WTC11 (cell line): ENCODE results near the gene IGFBP1. TPM values are rescaled to one million over a fixed set of nuclear protein-coding genes. Genes with fewer than 3 reads are reported as not detected.

Experiments used
- ATAC-seq: fragments of 200-7000 bp; cut with Tn5 transposase; 2 replicates; pipeline ENCODE4 v1.10.0; 2021; ENCODE audit warnings: mild to moderate bottlenecking, moderate library complexity
- CTCF ChIA-PET: fragments of 300-600 bp; sonication (Branson Sonifier 250); formaldehyde crosslinking; loops from one replicate; lab custom pipeline; 2021; ENCODE audit warnings: antibody characterized with exemption; lab: Charles Lee
- POLR2A ChIA-PET: fragments of 350-600 bp; sonication (Branson Sonifier 250); formaldehyde crosslinking; loops from one replicate; lab custom pipeline; 2021; ENCODE audit warnings: antibody characterized with exemption; lab: Charles Lee
- DNase-seq: peaks from one replicate; pipeline ENCODE4 v3.0.0; 2021; ENCODE audit warnings: low spot score
- H3K27ac Mint-ChIP-seq: 2 replicates; pipeline ENCODE4 v1.8.0; 2021; ENCODE audit warnings: mixed read lengths
- H3K27me3 Mint-ChIP-seq: 2 replicates; pipeline ENCODE4 v1.8.0; 2021; ENCODE audit warnings: low read depth, mild to moderate bottlenecking, moderate library complexity, mixed read lengths
- H3K36me3 Mint-ChIP-seq: 2 replicates; pipeline ENCODE4 v1.8.0; 2021; ENCODE audit warnings: mixed read lengths
- H3K4me1 Mint-ChIP-seq: 2 replicates; pipeline ENCODE4 v1.8.0; 2022; ENCODE audit warnings: mixed read lengths
- H3K4me3 Mint-ChIP-seq: 2 replicates; pipeline ENCODE4 v1.8.0; 2021; ENCODE audit warnings: mild to moderate bottlenecking, moderate library complexity, mixed read lengths
- H3K9me3 Mint-ChIP-seq: 2 replicates; pipeline ENCODE4 v1.8.0; 2021; ENCODE audit warnings: mixed read lengths
- CBFB ChIP-seq: sonication (generic); formaldehyde crosslinking; IDR thresholded peaks from 2 replicates; pipeline ENCODE4 v1.8.1; 2022; ENCODE audit warnings: mild to moderate bottlenecking, low read depth, missing genetic modification reagents
- ETV6 ChIP-seq: sonication (generic); formaldehyde crosslinking; IDR thresholded peaks from 2 replicates; pipeline ENCODE4 v1.8.1; 2022; ENCODE audit warnings: mild to moderate bottlenecking, missing genetic modification reagents
- HMGA2 ChIP-seq: fragments of 250-450 bp; sonication (Bioruptor Pico); IDR thresholded peaks from 2 replicates; pipeline ENCODE4 v1.4.0; 2021; ENCODE audit warnings: mild to moderate bottlenecking, moderate library complexity
- JUN ChIP-seq: sonication (generic); formaldehyde crosslinking; IDR thresholded peaks from 2 replicates; pipeline ENCODE4 v1.8.0; 2023; ENCODE audit warnings: mild to moderate bottlenecking, missing genetic modification reagents
- MYBL2 ChIP-seq: sonication (generic); formaldehyde crosslinking; IDR thresholded peaks from 2 replicates; pipeline ENCODE4 v1.8.1; 2023; ENCODE audit warnings: mild to moderate bottlenecking, moderate library complexity, missing genetic modification reagents
- NFYB ChIP-seq: sonication (generic); formaldehyde crosslinking; conservative IDR thresholded peaks from 2 replicates; pipeline ENCODE4 v1.8.0; 2022; ENCODE audit warnings: low read depth, missing genetic modification reagents
- NR1H2 ChIP-seq: sonication (generic); formaldehyde crosslinking; IDR thresholded peaks from 2 replicates; pipeline ENCODE4 v1.9.0; 2021; ENCODE audit warnings: mild to moderate bottlenecking, moderate library complexity, missing genetic modification reagents
- NR3C1 ChIP-seq: sonication (generic); formaldehyde crosslinking; conservative IDR thresholded peaks from 2 replicates; pipeline ENCODE4 v1.8.1; 2023; ENCODE audit warnings: low read depth, mild to moderate bottlenecking, missing genetic modification reagents
- SMAD4 ChIP-seq: sonication (generic); formaldehyde crosslinking; IDR thresholded peaks from 2 replicates; pipeline ENCODE4 v1.8.0; 2022; ENCODE audit warnings: mild to moderate bottlenecking, missing genetic modification reagents
- TEAD4 ChIP-seq: sonication (generic); formaldehyde crosslinking; IDR thresholded peaks from 2 replicates; pipeline ENCODE4 v1.8.0; 2022; ENCODE audit warnings: mild to moderate bottlenecking, missing genetic modification reagents
- TP53 ChIP-seq: sonication (generic); formaldehyde crosslinking; IDR thresholded peaks from 2 replicates; pipeline ENCODE4 v1.8.1; 2023; ENCODE audit warnings: mild to moderate bottlenecking, missing genetic modification reagents
- ZNF219 ChIP-seq: sonication (generic); formaldehyde crosslinking; IDR thresholded peaks from 2 replicates; pipeline ENCODE4 v1.8.0; 2023; ENCODE audit warnings: missing genetic modification reagents, mild to moderate bottlenecking, borderline replicate concordance
- ZNF423 ChIP-seq: fragments of 250-450 bp; sonication (Bioruptor Pico); IDR thresholded peaks from 2 replicates; pipeline ENCODE4 v2.1.2; 2022; ENCODE audit warnings: mild to moderate bottlenecking, moderate library complexity
- ZNF671 ChIP-seq: fragments of 250-450 bp; sonication (Bioruptor Pico); IDR thresholded peaks from 2 replicates; pipeline ENCODE4 v1.8.0; 2021; ENCODE audit warnings: mild to moderate bottlenecking
- total RNA-seq: library from RNA; stranded (reverse); gene quantifications from 3 replicates; pipeline ENCODE4 v1.2.3, GENCODE V29; 2021
- TF ChIP-seq, protein P1 (sequence below): fragments of 250-450 bp; sonication (Bioruptor Pico); IDR thresholded peaks from 2 replicates; pipeline ENCODE4 v1.9.0; 2021; ENCODE audit warnings: mild to moderate bottlenecking, borderline replicate concordance
- TF ChIP-seq, protein P2 (sequence below): sonication (generic); formaldehyde crosslinking; IDR thresholded peaks from 2 replicates; pipeline ENCODE4 v1.8.1; 2023; ENCODE audit warnings: mild to moderate bottlenecking, missing genetic modification reagents, moderate library complexity
- TF ChIP-seq, protein P3 (sequence below): sonication (generic); formaldehyde crosslinking; IDR thresholded peaks from 2 replicates; pipeline ENCODE4 v1.8.0; 2022; ENCODE audit warnings: missing genetic modification reagents

The IGFBP1 gene
- total RNA-seq, 1 experiment from 2014 or later = 0.37 TPM

DNA sequence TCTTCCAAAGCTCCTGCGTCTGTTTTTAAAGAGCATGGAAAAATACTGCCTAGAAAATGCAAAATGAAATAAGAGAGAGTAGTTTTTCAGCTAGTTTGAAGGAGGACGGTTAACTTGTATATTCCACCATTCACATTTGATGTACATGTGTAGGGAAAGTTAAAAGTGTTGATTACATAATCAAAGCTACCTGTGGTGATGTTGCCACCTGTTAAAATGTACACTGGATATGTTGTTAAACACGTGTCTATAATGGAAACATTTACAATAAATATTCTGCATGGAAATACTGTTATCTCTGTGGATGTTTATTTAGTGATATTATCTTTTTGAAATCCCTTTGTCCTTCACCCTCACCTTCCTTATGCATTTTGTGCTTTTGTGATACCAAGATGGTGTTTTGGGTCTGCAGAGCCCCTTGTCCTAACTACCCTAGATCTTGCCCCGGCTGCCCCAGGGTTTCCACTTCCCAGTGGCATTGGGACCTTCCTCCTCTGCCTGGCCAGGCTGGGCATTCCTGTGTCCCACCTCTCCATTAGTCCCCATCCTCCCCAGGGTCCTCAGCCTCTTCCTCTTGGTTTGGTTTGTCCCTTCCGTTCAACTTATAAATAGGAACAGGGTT is 5.2 kb downstream of the IGFBP1 start:
- ChIA-PET POLR2A (no interaction called here), CTCF (interaction anchor here (1.2 kb wide), 1 partner anchor 25 kb away, joined by 3 read pairs; no protein-coding TSS in a partner anchor)
- H3K4me3 Mint-ChIP-seq = no peak overlapping the region
- peaks cover 28% of the 10 kb centered on the region for H3K27me3 Mint-ChIP-seq
- DNase-seq (no peak), ATAC-seq (no peak)
- H3K27ac Mint-ChIP-seq = no peak overlapping the region
- no peaks in the 10 kb centered on the region for H3K9me3 Mint-ChIP-seq
- no peaks in the 10 kb centered on the region for H3K36me3 Mint-ChIP-seq
- H3K4me1 Mint-ChIP-seq = peaks cover 9% of the 10 kb centered on the region
- TF ChIP-seq, protein P1, sequence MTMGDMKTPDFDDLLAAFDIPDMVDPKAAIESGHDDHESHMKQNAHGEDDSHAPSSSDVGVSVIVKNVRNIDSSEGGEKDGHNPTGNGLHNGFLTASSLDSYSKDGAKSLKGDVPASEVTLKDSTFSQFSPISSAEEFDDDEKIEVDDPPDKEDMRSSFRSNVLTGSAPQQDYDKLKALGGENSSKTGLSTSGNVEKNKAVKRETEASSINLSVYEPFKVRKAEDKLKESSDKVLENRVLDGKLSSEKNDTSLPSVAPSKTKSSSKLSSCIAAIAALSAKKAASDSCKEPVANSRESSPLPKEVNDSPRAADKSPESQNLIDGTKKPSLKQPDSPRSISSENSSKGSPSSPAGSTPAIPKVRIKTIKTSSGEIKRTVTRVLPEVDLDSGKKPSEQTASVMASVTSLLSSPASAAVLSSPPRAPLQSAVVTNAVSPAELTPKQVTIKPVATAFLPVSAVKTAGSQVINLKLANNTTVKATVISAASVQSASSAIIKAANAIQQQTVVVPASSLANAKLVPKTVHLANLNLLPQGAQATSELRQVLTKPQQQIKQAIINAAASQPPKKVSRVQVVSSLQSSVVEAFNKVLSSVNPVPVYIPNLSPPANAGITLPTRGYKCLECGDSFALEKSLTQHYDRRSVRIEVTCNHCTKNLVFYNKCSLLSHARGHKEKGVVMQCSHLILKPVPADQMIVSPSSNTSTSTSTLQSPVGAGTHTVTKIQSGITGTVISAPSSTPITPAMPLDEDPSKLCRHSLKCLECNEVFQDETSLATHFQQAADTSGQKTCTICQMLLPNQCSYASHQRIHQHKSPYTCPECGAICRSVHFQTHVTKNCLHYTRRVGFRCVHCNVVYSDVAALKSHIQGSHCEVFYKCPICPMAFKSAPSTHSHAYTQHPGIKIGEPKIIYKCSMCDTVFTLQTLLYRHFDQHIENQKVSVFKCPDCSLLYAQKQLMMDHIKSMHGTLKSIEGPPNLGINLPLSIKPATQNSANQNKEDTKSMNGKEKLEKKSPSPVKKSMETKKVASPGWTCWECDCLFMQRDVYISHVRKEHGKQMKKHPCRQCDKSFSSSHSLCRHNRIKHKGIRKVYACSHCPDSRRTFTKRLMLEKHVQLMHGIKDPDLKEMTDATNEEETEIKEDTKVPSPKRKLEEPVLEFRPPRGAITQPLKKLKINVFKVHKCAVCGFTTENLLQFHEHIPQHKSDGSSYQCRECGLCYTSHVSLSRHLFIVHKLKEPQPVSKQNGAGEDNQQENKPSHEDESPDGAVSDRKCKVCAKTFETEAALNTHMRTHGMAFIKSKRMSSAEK (CRISPR knock-in tag) = no peak
- no peak for TF ChIP-seq ZNF219 (CRISPR knock-in tag)

DNA sequence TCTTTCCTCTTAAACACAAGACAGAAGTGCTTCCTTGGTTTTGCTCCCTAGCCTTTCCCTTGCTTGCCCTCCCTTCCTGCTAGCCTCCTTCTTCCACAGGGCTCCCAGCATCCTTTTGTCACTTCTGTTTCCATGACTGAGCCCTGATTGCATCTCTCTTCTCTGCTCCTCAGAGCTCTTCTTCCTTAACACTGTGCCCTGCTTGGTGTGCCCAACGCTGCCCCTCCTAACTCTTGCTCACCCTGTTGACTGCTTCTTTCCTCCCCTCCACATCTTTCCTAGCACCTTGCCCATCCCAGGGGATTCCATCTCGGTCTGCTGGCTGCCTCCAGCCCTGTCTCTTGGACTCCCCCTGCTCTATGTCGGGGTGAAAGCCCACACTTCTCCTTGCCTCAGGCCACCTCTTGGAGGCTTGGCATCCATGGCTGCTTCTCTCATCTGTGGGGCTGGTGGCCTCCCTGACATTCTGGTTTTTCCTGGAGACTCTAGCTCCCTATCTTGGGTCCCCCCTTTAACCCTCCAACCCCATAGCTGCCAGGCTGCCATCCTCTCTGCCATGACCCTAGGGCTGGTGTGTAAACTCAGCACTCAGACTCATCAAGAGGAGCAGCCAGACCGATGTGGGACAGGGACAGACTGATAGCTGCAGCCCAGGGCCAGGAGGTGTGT is 5.8 kb downstream of the IGFBP1 start:
- ATAC-seq = no peak
- POLR2A ChIA-PET = no interaction called here
- H3K4me1 Mint-ChIP-seq = peaks cover 6% of the 10 kb centered on the region
- H3K9me3 Mint-ChIP-seq = no peaks in the 10 kb centered on the region
- peaks cover 21% of the 10 kb centered on the region for H3K27me3 Mint-ChIP-seq
- H3K4me3 Mint-ChIP-seq = no peak overlapping the region
- H3K27ac Mint-ChIP-seq = no peak overlapping the region
- DNase-seq = no peak
- no peaks in the 10 kb centered on the region for H3K36me3 Mint-ChIP-seq
- TF ChIP-seq, protein P1 (CRISPR knock-in tag) = no peak
- TF ChIP-seq TP53 (CRISPR knock-in tag) (no peak), CBFB (no peak)
- CTCF ChIA-PET = no interaction called here

DNA sequence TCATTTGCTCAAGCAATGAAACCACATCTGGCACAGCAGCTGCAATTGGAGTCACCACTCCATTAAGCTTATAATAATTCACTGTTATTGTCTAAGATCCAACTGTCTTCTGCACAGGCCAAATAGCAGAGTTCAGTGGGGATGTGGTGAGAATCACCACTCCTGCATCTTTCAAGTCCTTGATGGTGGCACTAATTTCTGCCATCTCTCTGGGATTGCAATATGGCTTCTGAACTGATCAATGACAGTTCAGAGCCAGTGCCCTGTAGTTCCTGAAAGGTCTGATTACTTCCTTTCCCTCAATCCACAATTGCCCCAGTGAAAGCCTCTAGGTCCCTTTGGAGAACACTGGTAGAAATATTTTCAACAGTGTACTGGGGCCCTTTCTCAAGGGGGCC is 6.4 kb downstream of the IGFBP1 start:
- Mint-ChIP-seq H3K9me3 (no peaks in the 10 kb centered on the region), H3K36me3 (no peaks in the 10 kb centered on the region), H3K4me1 (peaks cover under 1% of the 10 kb centered on the region), H3K27ac (no peak overlapping the region), H3K27me3 (peaks cover 16% of the 10 kb centered on the region), H3K4me3 (no peak overlapping the region)
- no peak for DNase-seq
- CTCF ChIA-PET = no interaction called here
- no peak for ATAC-seq
- POLR2A ChIA-PET = no interaction called here
- TF ChIP-seq MYBL2 (CRISPR knock-in tag) (no peak), TEAD4 (no peak), ZNF423 (CRISPR knock-in tag) (no peak), NR1H2 (CRISPR knock-in tag) (no peak), ETV6 (CRISPR knock-in tag) (no peak), CBFB (no peak), NR3C1 (CRISPR knock-in tag) (no peak), HMGA2 (CRISPR knock-in tag) (no peak), NFYB (CRISPR knock-in tag) (no peak), SMAD4 (CRISPR knock-in tag) (no peak), JUN (no peak), ZNF671 (CRISPR knock-in tag) (no peak)
- TF ChIP-seq, protein P2, sequence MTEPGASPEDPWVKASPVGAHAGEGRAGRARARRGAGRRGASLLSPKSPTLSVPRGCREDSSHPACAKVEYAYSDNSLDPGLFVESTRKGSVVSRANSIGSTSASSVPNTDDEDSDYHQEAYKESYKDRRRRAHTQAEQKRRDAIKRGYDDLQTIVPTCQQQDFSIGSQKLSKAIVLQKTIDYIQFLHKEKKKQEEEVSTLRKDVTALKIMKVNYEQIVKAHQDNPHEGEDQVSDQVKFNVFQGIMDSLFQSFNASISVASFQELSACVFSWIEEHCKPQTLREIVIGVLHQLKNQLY (CRISPR knock-in tag) = no peak
- TF ChIP-seq, protein P3, sequence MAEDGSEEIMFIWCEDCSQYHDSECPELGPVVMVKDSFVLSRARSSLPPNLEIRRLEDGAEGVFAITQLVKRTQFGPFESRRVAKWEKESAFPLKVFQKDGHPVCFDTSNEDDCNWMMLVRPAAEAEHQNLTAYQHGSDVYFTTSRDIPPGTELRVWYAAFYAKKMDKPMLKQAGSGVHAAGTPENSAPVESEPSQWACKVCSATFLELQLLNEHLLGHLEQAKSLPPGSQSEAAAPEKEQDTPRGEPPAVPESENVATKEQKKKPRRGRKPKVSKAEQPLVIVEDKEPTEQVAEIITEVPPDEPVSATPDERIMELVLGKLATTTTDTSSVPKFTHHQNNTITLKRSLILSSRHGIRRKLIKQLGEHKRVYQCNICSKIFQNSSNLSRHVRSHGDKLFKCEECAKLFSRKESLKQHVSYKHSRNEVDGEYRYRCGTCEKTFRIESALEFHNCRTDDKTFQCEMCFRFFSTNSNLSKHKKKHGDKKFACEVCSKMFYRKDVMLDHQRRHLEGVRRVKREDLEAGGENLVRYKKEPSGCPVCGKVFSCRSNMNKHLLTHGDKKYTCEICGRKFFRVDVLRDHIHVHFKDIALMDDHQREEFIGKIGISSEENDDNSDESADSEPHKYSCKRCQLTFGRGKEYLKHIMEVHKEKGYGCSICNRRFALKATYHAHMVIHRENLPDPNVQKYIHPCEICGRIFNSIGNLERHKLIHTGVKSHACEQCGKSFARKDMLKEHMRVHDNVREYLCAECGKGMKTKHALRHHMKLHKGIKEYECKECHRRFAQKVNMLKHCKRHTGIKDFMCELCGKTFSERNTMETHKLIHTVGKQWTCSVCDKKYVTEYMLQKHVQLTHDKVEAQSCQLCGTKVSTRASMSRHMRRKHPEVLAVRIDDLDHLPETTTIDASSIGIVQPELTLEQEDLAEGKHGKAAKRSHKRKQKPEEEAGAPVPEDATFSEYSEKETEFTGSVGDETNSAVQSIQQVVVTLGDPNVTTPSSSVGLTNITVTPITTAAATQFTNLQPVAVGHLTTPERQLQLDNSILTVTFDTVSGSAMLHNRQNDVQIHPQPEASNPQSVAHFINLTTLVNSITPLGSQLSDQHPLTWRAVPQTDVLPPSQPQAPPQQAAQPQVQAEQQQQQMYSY (CRISPR knock-in tag) = no peak
